ENCODE data around the gene MARK1. TPM values are rescaled to one million over a fixed set of nuclear protein-coding genes. Genes with fewer than 3 reads are reported as not detected.

The MARK1 gene
- total RNA-seq, 1 donor from 2014 or later = 6.1 TPM

GRCh38 chr1:220516722-220517042 lies 11.3 kb upstream of the MARK1 start:
- no peak for DNase-seq (ENCODE audit: low read depth)
- Histone ChIP-seq H3K4me3 (ENCODE audit: low read depth, low read length) (no peak overlapping the region), H3K27me3 (ENCODE audit: control insufficient read depth, insufficient read depth, low read length) (no peaks in the 10 kb centered on the region), H3K36me3 (ENCODE audit: control insufficient read depth, insufficient read depth, low read length) (no peaks in the 10 kb centered on the region)
- TF ChIP-seq, protein P1, sequence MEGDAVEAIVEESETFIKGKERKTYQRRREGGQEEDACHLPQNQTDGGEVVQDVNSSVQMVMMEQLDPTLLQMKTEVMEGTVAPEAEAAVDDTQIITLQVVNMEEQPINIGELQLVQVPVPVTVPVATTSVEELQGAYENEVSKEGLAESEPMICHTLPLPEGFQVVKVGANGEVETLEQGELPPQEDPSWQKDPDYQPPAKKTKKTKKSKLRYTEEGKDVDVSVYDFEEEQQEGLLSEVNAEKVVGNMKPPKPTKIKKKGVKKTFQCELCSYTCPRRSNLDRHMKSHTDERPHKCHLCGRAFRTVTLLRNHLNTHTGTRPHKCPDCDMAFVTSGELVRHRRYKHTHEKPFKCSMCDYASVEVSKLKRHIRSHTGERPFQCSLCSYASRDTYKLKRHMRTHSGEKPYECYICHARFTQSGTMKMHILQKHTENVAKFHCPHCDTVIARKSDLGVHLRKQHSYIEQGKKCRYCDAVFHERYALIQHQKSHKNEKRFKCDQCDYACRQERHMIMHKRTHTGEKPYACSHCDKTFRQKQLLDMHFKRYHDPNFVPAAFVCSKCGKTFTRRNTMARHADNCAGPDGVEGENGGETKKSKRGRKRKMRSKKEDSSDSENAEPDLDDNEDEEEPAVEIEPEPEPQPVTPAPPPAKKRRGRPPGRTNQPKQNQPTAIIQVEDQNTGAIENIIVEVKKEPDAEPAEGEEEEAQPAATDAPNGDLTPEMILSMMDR (IDR thresholded peaks at IDR 0.05; ENCODE audit: insufficient read depth, low read length, poor library complexity, severe bottlenecking) = no peak

- H3K27me3 ChIP-seq (ENCODE audit: control insufficient read depth, insufficient read depth, low read length) = no peaks in the 10 kb centered on the region
- H3K4me3 ChIP-seq (ENCODE audit: low read depth, low read length) = no peak overlapping the region
- no peaks in the 10 kb centered on the region for H3K36me3 ChIP-seq (ENCODE audit: control insufficient read depth, insufficient read depth, low read length)
- no peak for DNase-seq (ENCODE audit: low read depth)
- TF ChIP-seq, protein P1 (IDR thresholded peaks at IDR 0.05; ENCODE audit: insufficient read depth, low read length, poor library complexity, severe bottlenecking) = no peak
Observed at GRCh38 chr1:220521778-220522177, 6.2 kb upstream of the MARK1 start.

- TF ChIP-seq, protein P1 (IDR thresholded peaks at IDR 0.05; ENCODE audit: insufficient read depth, low read length, poor library complexity, severe bottlenecking) = peak; percentile 49
- DNase-seq (ENCODE audit: low read depth) = no peak
- H3K4me3 ChIP-seq (ENCODE audit: low read depth, low read length) = no peak overlapping the region
- no peaks in the 10 kb centered on the region for H3K27me3 ChIP-seq (ENCODE audit: control insufficient read depth, insufficient read depth, low read length)
- H3K36me3 ChIP-seq (ENCODE audit: control insufficient read depth, insufficient read depth, low read length) = no peaks in the 10 kb centered on the region
Observed at GRCh38 chr1:220526294-220526693, 1.6 kb upstream of the MARK1 start.

GRCh38 chr1:220527279-220527907 lies 543 bp upstream of the MARK1 start:
- Histone ChIP-seq H3K4me3 (ENCODE audit: low read depth, low read length) (peak overlapping the region; percentile 95), H3K27me3 (ENCODE audit: control insufficient read depth, insufficient read depth, low read length) (no peaks in the 10 kb centered on the region), H3K36me3 (ENCODE audit: control insufficient read depth, insufficient read depth, low read length) (no peaks in the 10 kb centered on the region)
- TF ChIP-seq, protein P1 (IDR thresholded peaks at IDR 0.05; ENCODE audit: insufficient read depth, low read length, poor library complexity, severe bottlenecking) = no peak
- DNase-seq (ENCODE audit: low read depth) = no peak

DNA sequence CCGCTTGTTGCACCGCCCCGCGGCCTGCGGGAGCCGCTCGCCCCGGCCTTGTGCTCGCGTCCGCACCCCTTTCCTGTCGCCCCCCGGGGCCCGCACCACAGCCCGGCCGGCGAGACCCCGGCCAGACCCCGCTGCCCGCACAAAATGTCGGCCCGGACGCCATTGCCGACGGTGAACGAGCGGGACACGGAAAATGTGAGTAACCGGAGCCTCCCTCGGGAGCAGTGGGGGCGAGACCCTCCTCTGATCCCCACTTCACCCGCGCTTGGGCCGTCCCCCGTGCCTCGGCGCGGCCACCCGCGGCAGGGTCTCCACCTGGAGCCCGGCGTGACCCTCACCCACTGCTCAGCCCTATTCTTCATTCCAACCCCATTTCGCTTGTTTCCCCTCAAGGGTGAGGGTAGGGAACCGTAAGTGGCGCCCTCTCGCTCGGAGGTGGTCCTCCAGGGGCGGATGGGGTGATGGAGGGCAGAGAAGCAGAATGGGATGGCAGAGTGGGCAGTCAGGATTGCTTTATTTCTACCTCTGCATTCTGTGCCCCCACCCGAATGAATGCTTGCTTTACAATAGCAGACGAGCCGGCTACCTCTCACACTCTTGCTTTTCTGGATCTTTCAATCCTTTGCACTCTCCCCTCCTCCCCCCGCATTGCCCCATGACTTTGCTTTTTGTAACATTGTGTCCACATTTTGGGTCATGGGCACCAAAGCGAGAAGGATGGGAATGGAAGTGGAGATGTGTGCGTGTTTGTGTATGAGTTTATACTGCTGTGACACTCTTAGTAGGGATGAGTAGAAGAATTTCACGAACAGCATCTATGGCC lies 954 bp downstream of the MARK1 start:
- DNase-seq (ENCODE audit: low read depth) = no peak
- no peaks in the 10 kb centered on the region for H3K36me3 ChIP-seq (ENCODE audit: control insufficient read depth, insufficient read depth, low read length)
- H3K4me3 ChIP-seq (ENCODE audit: low read depth, low read length) = peak overlapping the region; percentile 95
- H3K27me3 ChIP-seq (ENCODE audit: control insufficient read depth, insufficient read depth, low read length) = no peaks in the 10 kb centered on the region
- TF ChIP-seq, protein P1 (IDR thresholded peaks at IDR 0.05; ENCODE audit: insufficient read depth, low read length, poor library complexity, severe bottlenecking) = no peak
